GM12801 (cell line): ENCODE measurements around the gene EXOC6B.

Experiments used
- TF ChIP-seq, protein P1 (sequence below): IDR thresholded peaks from one replicate; pipeline ENCODE4 v1.5.1; 2011; ENCODE audit warnings: control low read depth; ENCODE audit not compliant: insufficient read length; ENCODE audit errors: extremely low read depth

Gene EXOC6B

GRCh38 chr2:72145658-72146329 lies 680.0 kb downstream of the EXOC6B start:
- TF ChIP-seq, protein P1, sequence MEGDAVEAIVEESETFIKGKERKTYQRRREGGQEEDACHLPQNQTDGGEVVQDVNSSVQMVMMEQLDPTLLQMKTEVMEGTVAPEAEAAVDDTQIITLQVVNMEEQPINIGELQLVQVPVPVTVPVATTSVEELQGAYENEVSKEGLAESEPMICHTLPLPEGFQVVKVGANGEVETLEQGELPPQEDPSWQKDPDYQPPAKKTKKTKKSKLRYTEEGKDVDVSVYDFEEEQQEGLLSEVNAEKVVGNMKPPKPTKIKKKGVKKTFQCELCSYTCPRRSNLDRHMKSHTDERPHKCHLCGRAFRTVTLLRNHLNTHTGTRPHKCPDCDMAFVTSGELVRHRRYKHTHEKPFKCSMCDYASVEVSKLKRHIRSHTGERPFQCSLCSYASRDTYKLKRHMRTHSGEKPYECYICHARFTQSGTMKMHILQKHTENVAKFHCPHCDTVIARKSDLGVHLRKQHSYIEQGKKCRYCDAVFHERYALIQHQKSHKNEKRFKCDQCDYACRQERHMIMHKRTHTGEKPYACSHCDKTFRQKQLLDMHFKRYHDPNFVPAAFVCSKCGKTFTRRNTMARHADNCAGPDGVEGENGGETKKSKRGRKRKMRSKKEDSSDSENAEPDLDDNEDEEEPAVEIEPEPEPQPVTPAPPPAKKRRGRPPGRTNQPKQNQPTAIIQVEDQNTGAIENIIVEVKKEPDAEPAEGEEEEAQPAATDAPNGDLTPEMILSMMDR: no peak

DNA sequence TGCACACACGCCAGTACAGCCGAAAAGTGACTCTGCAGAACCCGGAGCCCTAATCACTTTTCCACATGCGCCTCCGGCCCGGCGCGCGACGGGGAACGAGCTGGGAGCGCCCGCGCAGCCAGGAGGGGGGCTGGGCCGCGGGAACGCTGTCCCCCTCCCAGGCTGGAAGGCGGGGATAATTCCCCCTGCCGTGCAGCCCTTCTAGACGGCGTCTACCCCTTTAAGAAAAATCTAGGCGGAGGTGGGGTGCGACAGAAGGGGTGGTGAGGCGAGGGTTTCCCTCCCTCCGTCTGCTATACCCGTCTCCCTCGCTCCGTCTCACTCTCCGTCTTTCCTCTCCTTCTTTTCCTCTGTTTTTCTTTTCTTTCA lies 680.6 kb downstream of the EXOC6B start:
- TF ChIP-seq, protein P1: no peak

GRCh38 chr2:72144632-72145288 lies 681.1 kb downstream of the EXOC6B start:
- TF ChIP-seq, protein P1: no peak

GRCh38 chr2:72144274-72144631 lies 681.6 kb downstream of the EXOC6B start:
- TF ChIP-seq, protein P1: no peak

DNA sequence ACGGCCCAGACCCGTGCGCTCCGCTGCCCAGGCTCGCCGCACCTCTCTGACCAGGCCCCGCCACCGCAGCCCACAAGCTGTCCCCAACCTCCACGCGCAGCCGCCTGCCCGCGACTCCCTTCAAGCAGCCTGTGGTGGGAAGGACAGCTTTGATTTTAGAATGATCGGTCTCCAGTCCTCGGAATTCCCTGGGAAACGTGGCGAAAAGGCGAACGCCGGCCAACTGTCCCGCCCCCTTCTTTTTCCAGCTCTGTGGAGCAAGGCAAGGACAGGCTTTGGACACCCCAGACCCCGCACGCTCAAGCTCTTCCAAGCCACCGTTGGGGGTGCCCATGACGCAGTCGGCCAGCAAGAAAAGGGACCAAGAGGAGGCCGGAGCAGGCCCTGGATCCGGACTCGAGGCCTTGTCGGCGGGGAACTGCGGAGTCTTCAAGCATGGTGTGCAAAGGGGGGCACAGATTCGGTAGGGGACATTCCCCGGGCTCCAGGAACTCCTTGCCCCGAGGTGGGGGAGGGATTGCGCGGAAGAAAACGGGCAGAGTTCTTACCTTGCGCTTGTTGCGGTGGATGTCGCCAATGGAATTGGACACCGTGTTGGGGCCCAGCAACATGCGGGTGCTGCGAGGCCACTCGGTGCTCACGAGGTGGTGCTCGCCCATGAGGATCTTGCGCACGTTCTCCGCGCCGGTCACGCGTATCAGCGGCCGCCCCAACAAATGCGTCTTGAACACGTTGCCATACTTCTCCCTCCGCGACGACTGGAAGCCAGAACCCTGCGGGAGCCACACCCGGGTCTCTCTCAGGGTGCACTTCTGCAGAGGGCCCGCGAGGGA lies 682.2 kb downstream of the EXOC6B start:
- TF ChIP-seq, protein P1: no peak

GRCh38 chr2:72142570-72143440 lies 683.0 kb downstream of the EXOC6B start:
- TF ChIP-seq, protein P1: no peak
